HepG2 (cell line): Measurements from ENCODE around the gene FADD. TPM values are rescaled to one million over a fixed set of nuclear protein-coding genes. Genes with fewer than 3 reads are reported as not detected.

Experiments
- ARID4A ChIP-seq: sonication (generic); formaldehyde crosslinking; IDR thresholded peaks from 2 replicates; pipeline ENCODE4 v1.5.0; 2020; ENCODE audit warnings: mild to moderate bottlenecking, missing genetic modification reagents, borderline replicate concordance
- ATAD3A ChIP-seq: sonication (generic); formaldehyde crosslinking; IDR thresholded peaks from 2 replicates; pipeline ENCODE4 v1.4.0; 2020; ENCODE audit warnings: missing genetic modification reagents
- IRF9 ChIP-seq: sonication (generic); formaldehyde crosslinking; IDR thresholded peaks from 2 replicates; pipeline ENCODE4 v1.8.0; 2022; ENCODE audit warnings: missing genetic modification reagents, mild to moderate bottlenecking, borderline replicate concordance
- JDP2 ChIP-seq: sonication (generic); formaldehyde crosslinking; IDR thresholded peaks from 2 replicates; pipeline ENCODE4 v1.8.1; 2022; ENCODE audit warnings: missing genetic modification reagents, borderline replicate concordance
- NBN ChIP-seq: fragments of 450-650 bp; conservative IDR thresholded peaks from 2 replicates; pipeline ENCODE4 v1.6.1; 2017
- PRDM4 ChIP-seq: sonication (generic); formaldehyde crosslinking; IDR thresholded peaks from 2 replicates; pipeline ENCODE4 v1.9.0; 2021; ENCODE audit warnings: missing genetic modification reagents, borderline replicate concordance
- SP4 ChIP-seq: sonication (generic); formaldehyde crosslinking; IDR thresholded peaks from 2 replicates; pipeline ENCODE4 v1.8.1; 2023; ENCODE audit warnings: mild to moderate bottlenecking, missing genetic modification reagents
- SRSF9 ChIP-seq: fragments of 200-400 bp; formaldehyde crosslinking; IDR thresholded peaks from 2 replicates; pipeline ENCODE4 v1.6.1; 2018; ENCODE audit warnings: borderline replicate concordance, mild to moderate bottlenecking, low read depth, low read length; ENCODE audit not compliant: insufficient read depth, poor library complexity, severe bottlenecking
- ZBTB7A ChIP-seq: sonication (generic); formaldehyde crosslinking; IDR thresholded peaks from 2 replicates; pipeline ENCODE4 v1.8.0; 2022; ENCODE audit warnings: mild to moderate bottlenecking, missing genetic modification reagents
- ZFP36L2 ChIP-seq: sonication (generic); formaldehyde crosslinking; IDR thresholded peaks from 2 replicates; pipeline ENCODE4 v1.4.0; 2020; ENCODE audit warnings: missing genetic modification reagents
- ZMAT3 ChIP-seq: sonication (generic); formaldehyde crosslinking; conservative IDR thresholded peaks from 2 replicates; pipeline ENCODE4 v1.7.0; 2021; ENCODE audit warnings: missing genetic modification reagents
- ZNF280D ChIP-seq: sonication (generic); formaldehyde crosslinking; IDR thresholded peaks from 2 replicates; pipeline ENCODE4 v1.5.1; 2020; ENCODE audit warnings: mild to moderate bottlenecking, missing genetic modification reagents
- ZNF580 ChIP-seq: IDR thresholded peaks from 2 replicates; pipeline ENCODE4 v1.6.1; 2016; ENCODE audit warnings: low read depth, borderline replicate concordance
- ZNF597 ChIP-seq: sonication (generic); formaldehyde crosslinking; IDR thresholded peaks from 2 replicates; pipeline ENCODE4 v1.5.0; 2020; ENCODE audit warnings: missing genetic modification reagents
- ZNF629 ChIP-seq: sonication (generic); formaldehyde crosslinking; conservative IDR thresholded peaks from 2 replicates; pipeline ENCODE4 v1.5.0; 2020; ENCODE audit warnings: missing genetic modification reagents
- polyA plus RNA-seq, 8 experiments: library from polyadenylated mRNA; depleted of rRNA in 3 of 8; stranded (reverse) in 7 of 8; unstranded in 1 of 8; fragments of >200 nt; fragmentation: Illumina TruSeq in 4 of 8; extraction: Trizol in 4 of 8; gene quantifications; 2 replicates each; pipeline versions ENCODE4 v1.2.1 to v1.2.3, GENCODE V29; 2011 to 2016; ENCODE audit warnings: low read depth in 4 of 8, missing spikeins in 1 of 8, mixed read lengths in 1 of 8; ENCODE audit not compliant: insufficient read depth in 1 of 8
- total RNA-seq, 5 experiments: library from RNA; depleted of rRNA; stranded (reverse); fragments of >200 nt; fragmentation: Illumina TruSeq; extraction: Trizol; gene quantifications; 2 replicates each; pipeline ENCODE4 v1.2.3, GENCODE V29; 2016; ENCODE audit warnings: low read depth in 1 of 5

The FADD gene
- total and polyA plus RNA-seq, 2 of the 13 experiments (the other 11 are each of a cell fraction or from before 2014, with no cell fraction given) = 14.2 to 22.2 TPM

GRCh38 chr11:70202920-70203750 is at the start of gene FADD (continued):
- no peak for TF ChIP-seq SRSF9
- TF ChIP-seq ZNF629 (CRISPR knock-in tag) = peak; percentile 27; the same call in 1 of the 2 replicates
- TF ChIP-seq NBN = no peak
- no peak for TF ChIP-seq ZBTB7A (CRISPR knock-in tag)
- 0 out of 2 replicates have a peak, but pooled peaks have one; percentile 34 for TF ChIP-seq ZMAT3 (CRISPR knock-in tag)
- no peak for TF ChIP-seq ATAD3A (CRISPR knock-in tag)
- TF ChIP-seq IRF9 (CRISPR knock-in tag) = peak; percentile 67
- no peak for TF ChIP-seq ZNF597 (CRISPR knock-in tag)
- TF ChIP-seq ZFP36L2 (CRISPR knock-in tag) = no peak
- TF ChIP-seq PRDM4 (CRISPR knock-in tag) = 0 out of 2 replicates have a peak, but pooled peaks have one; percentile 22
- TF ChIP-seq ZNF280D = no peak
- TF ChIP-seq ZNF580 (CRISPR knock-in tag) = peak; percentile 36; the same call in 1 of the 2 replicates
- TF ChIP-seq JDP2 (CRISPR knock-in tag) = no peak; the same call in 1 of the 2 replicates
- TF ChIP-seq SP4 (CRISPR knock-in tag) = no peak; the same call in 1 of the 2 replicates
- TF ChIP-seq ARID4A (CRISPR knock-in tag) = peak; percentile 70
